Caco-2 (cell line): ENCODE measurements around the gene ATP8B3. TPM values are rescaled to one million over a fixed set of nuclear protein-coding genes. Genes with fewer than 3 reads are reported as not detected.

Experiments
- BruUV-seq: library from RNA; stranded (reverse); fragments of 400-500 nt; replicated peaks from 2 replicates; lab custom pipeline; 2021; lab: Mats Ljungman, UMichigan
- CTCF ChIA-PET: fragments of 300-600 bp; sonication (Branson Sonifier 250); formaldehyde crosslinking; loops from one replicate; lab custom pipeline; 2022; ENCODE audit warnings: antibody characterized with exemption; lab: Charles Lee
- POLR2A ChIA-PET: fragments of 300-600 bp; sonication (Branson Sonifier 250); formaldehyde crosslinking; loops from one replicate; lab custom pipeline; 2022; ENCODE audit warnings: antibody characterized with exemption; lab: Charles Lee
- DNase-seq, 2 experiments: peaks; one replicate each; pipeline versions ENCODE4 v3.0.0 to v3.0.0-alpha.2; 2020 to 2022
- H3K27me3 ChIP-seq: replicated peaks from 2 replicates; pipeline ENCODE4 v1.6.0; 2011; ENCODE audit warnings: low read length; ENCODE audit not compliant: control insufficient read depth, insufficient read depth
- H3K36me3 ChIP-seq: 2 replicates; pipeline ENCODE4 v1.5.1; 2011; ENCODE audit warnings: low read length; ENCODE audit not compliant: control insufficient read depth, insufficient read depth
- H3K4me1 ChIP-seq: fragments of 250-450 bp; sonication (Bioruptor Pico); 2 replicates; pipeline ENCODE4 v1.5.1; 2020; ENCODE audit warnings: mild to moderate bottlenecking
- H3K4me3 ChIP-seq: 2 replicates; pipeline ENCODE4 v1.5.1; 2011; ENCODE audit warnings: low read depth, mild to moderate bottlenecking, control low read depth, low read length
- H3K9me3 ChIP-seq: fragments of 250-450 bp; sonication (Bioruptor Pico); 2 replicates; pipeline ENCODE4 v1.5.1; 2020; ENCODE audit warnings: mild to moderate bottlenecking, moderate library complexity
- H3K27ac Mint-ChIP-seq: one replicate; pipeline ENCODE4 v1.8.0; 2022; ENCODE audit warnings: mixed read lengths; ENCODE audit not compliant: unreplicated experiment
- H3K27me3 Mint-ChIP-seq: one replicate; pipeline ENCODE4 v1.8.0; 2022; ENCODE audit warnings: mixed read lengths; ENCODE audit not compliant: insufficient read depth, unreplicated experiment
- H3K36me3 Mint-ChIP-seq: one replicate; pipeline ENCODE4 v1.8.0; 2022; ENCODE audit warnings: mild to moderate bottlenecking, mixed read lengths; ENCODE audit not compliant: insufficient read depth, unreplicated experiment
- H3K4me1 Mint-ChIP-seq: one replicate; pipeline ENCODE4 v1.8.0; 2022; ENCODE audit warnings: low read depth, mixed read lengths; ENCODE audit not compliant: unreplicated experiment
- H3K4me3 Mint-ChIP-seq: one replicate; pipeline ENCODE4 v1.8.0; 2022; ENCODE audit warnings: mild to moderate bottlenecking, moderate library complexity, mixed read lengths; ENCODE audit not compliant: unreplicated experiment
- H3K9me3 Mint-ChIP-seq: one replicate; pipeline ENCODE4 v1.8.0; 2022; ENCODE audit warnings: mixed read lengths; ENCODE audit not compliant: unreplicated experiment
- intact Hi-C: fragments of 100-400 bp; cut with micrococcal nuclease; formaldehyde crosslinking; loops from one replicate; pipeline ENCODE4 v1.10.0; 2022; ENCODE audit not compliant: unreplicated experiment
- total RNA-seq: library from RNA; stranded (reverse); gene quantifications from 2 replicates; pipeline ENCODE4 v1.2.3, GENCODE V29; 2022
- TF ChIP-seq, protein P1 (sequence below), 2 experiments: fragments of 200-600 bp in 1 of 2; IDR thresholded peaks; 1 replicate in 1 of 2; 2 replicates in 1 of 2; pipeline versions ENCODE4 v1.5.1 to v1.8.0; 2011 to 2022; ENCODE audit warnings: antibody characterized with exemption in 1 of 2, control low read depth in 1 of 2, inconsistent platforms in 1 of 2, low read depth in 1 of 2, low read length in 1 of 2, mild to moderate bottlenecking in 1 of 2, moderate library complexity in 1 of 2; ENCODE audit not compliant: insufficient read depth in 1 of 2, severe bottlenecking in 1 of 2, unreplicated experiment in 1 of 2

The ATP8B3 gene
- total RNA-seq, 1 experiment from 2014 or later: 0.45 TPM

DNA sequence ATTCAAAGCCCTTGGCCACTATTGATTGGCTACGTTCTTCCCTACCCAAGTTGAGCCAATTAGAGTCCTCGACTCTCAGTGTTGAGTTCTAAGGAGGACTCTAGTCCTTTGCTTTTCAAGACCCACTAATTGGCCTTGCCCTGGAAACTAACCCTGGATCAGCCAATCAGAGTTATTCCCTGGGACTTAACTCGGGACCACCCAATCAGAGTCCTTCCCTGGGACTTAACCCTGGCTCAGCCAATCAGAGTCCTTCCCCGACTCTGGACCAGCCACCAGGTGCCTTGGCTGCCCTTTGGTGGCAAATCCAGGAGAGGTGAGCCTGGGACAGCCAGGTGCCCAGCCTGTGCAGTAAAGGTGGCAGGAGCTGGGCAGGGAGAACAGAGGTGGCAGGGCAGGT is 28.7 kb downstream of the ATP8B3 start:
- DNase-seq: no peak
- Histone ChIP-seq H3K27me3 (no peaks in the 10 kb centered on the region), H3K9me3 (peaks cover 5% of the 10 kb centered on the region; the same call in 1 of the 2 replicates), H3K4me1 (no peaks in the 10 kb centered on the region), H3K4me3 (no peak overlapping the region), H3K36me3 (no peaks in the 10 kb centered on the region)
- Mint-ChIP-seq H3K4me1 (no peaks in the 10 kb centered on the region), H3K27me3 (peaks cover 4% of the 10 kb centered on the region), H3K36me3 (peaks cover 5% of the 10 kb centered on the region), H3K27ac (no peak overlapping the region), H3K9me3 (no peaks in the 10 kb centered on the region), H3K4me3 (no peak overlapping the region)
- TF ChIP-seq, protein P1, sequence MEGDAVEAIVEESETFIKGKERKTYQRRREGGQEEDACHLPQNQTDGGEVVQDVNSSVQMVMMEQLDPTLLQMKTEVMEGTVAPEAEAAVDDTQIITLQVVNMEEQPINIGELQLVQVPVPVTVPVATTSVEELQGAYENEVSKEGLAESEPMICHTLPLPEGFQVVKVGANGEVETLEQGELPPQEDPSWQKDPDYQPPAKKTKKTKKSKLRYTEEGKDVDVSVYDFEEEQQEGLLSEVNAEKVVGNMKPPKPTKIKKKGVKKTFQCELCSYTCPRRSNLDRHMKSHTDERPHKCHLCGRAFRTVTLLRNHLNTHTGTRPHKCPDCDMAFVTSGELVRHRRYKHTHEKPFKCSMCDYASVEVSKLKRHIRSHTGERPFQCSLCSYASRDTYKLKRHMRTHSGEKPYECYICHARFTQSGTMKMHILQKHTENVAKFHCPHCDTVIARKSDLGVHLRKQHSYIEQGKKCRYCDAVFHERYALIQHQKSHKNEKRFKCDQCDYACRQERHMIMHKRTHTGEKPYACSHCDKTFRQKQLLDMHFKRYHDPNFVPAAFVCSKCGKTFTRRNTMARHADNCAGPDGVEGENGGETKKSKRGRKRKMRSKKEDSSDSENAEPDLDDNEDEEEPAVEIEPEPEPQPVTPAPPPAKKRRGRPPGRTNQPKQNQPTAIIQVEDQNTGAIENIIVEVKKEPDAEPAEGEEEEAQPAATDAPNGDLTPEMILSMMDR (IDR thresholded peaks at IDR 0.05; ENCODE audit: insufficient read depth in 1 of 2, low read depth in 1 of 2, low read length in 1 of 2, severe bottlenecking in 1 of 2, unreplicated experiment in 1 of 2): no peak
- intact Hi-C loops: no loop called here
- no TSS peak for BruUV-seq
- ChIA-PET CTCF (interaction anchor here (0.6 to 1.7 kb wide), 3 partner anchors 9 to 111 kb away, joined by 3 to 4 read pairs (median 3); no protein-coding TSS in a partner anchor), POLR2A (no interaction called here)

- H3K9me3 Mint-ChIP-seq: no peaks in the 10 kb centered on the region
- Histone ChIP-seq H3K9me3 (peaks cover 5% of the 10 kb centered on the region; the same call in 1 of the 2 replicates), H3K36me3 (no peaks in the 10 kb centered on the region), H3K4me1 (no peaks in the 10 kb centered on the region), H3K4me3 (no peak overlapping the region), H3K27me3 (no peaks in the 10 kb centered on the region)
- no peak overlapping the region for H3K27ac Mint-ChIP-seq
- TF ChIP-seq, protein P1 (IDR thresholded peaks at IDR 0.05; ENCODE audit: insufficient read depth in 1 of 2, low read depth in 1 of 2, low read length in 1 of 2, severe bottlenecking in 1 of 2, unreplicated experiment in 1 of 2): no peak
- intact Hi-C loops: no loop called here
- peaks cover 5% of the 10 kb centered on the region for H3K27me3 Mint-ChIP-seq
- POLR2A ChIA-PET: no interaction called here
- H3K36me3 Mint-ChIP-seq: peaks cover 5% of the 10 kb centered on the region
- H3K4me1 Mint-ChIP-seq: no peaks in the 10 kb centered on the region
- no TSS peak for BruUV-seq
- no peak overlapping the region for H3K4me3 Mint-ChIP-seq
- DNase-seq: no peak
- CTCF ChIA-PET: interaction anchor here (0.6 to 1.7 kb wide), 4 partner anchors 10 to 110 kb away, joined by 3 to 7 read pairs (median 4); no protein-coding TSS in a partner anchor
These were observed 29.6 kb downstream of the ATP8B3 start for GRCh38 chr19:1782521-1782920.

GRCh38 chr19:1780272-1780958 is 31.7 kb downstream of the ATP8B3 start:
- H3K4me1 Mint-ChIP-seq: no peaks in the 10 kb centered on the region
- TF ChIP-seq, protein P1 (IDR thresholded peaks at IDR 0.05; ENCODE audit: insufficient read depth in 1 of 2, low read depth in 1 of 2, low read length in 1 of 2, severe bottlenecking in 1 of 2, unreplicated experiment in 1 of 2): peak in 1 of 2 experiments; percentile 26
- H3K27ac Mint-ChIP-seq: no peak overlapping the region
- Histone ChIP-seq H3K36me3 (no peaks in the 10 kb centered on the region), H3K9me3 (peaks cover 5% of the 10 kb centered on the region; the same call in 1 of the 2 replicates), H3K27me3 (no peaks in the 10 kb centered on the region), H3K4me1 (no peaks in the 10 kb centered on the region), H3K4me3 (no peak overlapping the region)
- no peaks in the 10 kb centered on the region for H3K9me3 Mint-ChIP-seq
- DNase-seq: no peak
- POLR2A ChIA-PET: interaction anchor here (0.5 kb wide), 1 partner anchor 141 kb away, joined by 7 read pairs; no protein-coding TSS in a partner anchor
- no TSS peak for BruUV-seq
- intact Hi-C loops: no loop called here
- peaks cover 7% of the 10 kb centered on the region for H3K27me3 Mint-ChIP-seq
- H3K36me3 Mint-ChIP-seq: peaks cover 5% of the 10 kb centered on the region
- CTCF ChIA-PET: interaction anchor here (0.6 to 1.6 kb wide), 6 partner anchors 20 to 234 kb away, joined by 3 to 6 read pairs (median 4); no protein-coding TSS in a partner anchor
- no peak overlapping the region for H3K4me3 Mint-ChIP-seq
